DMS 273 (cell line): ENCODE data around the gene NUTF2.
A peak's percentile ranks its signal among the peaks of the same experiment; 100 is the strongest.

Experiments
- DNase-seq: peaks from one replicate; lab custom pipeline; 2025; ENCODE audit not compliant: unreplicated experiment; lab: John Stamatoyannopoulos, UW

The NUTF2 gene

DNA sequence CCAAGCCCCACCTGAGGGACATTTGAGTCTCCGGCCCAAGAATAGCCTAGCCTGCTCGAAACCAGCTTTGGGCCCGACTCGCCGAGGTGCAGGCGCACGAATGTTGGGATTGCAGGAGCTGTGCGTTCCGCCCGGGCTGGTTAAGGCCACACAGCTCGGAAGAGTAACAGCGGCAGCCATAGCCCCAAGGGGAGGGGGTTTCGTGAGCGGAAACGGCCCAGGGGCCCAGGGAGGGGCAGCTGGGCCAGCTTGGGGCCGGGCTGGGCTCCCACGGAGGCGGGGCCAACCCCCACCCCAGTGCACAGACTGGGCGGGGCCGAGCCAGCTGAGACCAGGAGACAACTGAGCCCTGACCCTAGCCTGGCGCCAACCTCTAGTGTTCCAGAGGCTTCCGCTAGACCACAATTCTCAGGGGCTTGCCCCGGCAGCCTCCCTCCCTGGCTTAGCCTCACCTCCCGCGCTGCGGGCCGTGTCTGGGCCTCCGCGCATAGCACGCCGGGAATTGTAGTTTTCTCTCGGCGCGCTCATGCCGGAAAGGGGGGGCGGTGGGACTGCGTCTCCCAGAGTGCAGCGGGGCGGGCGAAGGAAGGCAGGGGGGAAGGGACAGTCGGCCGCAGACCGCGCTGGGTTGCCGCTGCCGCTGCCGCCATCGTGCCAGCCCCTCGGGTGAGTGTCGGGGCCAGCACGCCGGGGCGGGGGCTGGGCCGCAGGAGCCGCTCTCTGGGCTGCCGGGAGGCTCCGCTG is at the start of gene NUTF2:
Gene NUTF2, plus strand, starts transcription at position 614 of the 744 bp plus-strand sequence. CDS start 18,198 bp downstream, outside the sequence.
- DNase-seq, result peak; percentile 99

DNA sequence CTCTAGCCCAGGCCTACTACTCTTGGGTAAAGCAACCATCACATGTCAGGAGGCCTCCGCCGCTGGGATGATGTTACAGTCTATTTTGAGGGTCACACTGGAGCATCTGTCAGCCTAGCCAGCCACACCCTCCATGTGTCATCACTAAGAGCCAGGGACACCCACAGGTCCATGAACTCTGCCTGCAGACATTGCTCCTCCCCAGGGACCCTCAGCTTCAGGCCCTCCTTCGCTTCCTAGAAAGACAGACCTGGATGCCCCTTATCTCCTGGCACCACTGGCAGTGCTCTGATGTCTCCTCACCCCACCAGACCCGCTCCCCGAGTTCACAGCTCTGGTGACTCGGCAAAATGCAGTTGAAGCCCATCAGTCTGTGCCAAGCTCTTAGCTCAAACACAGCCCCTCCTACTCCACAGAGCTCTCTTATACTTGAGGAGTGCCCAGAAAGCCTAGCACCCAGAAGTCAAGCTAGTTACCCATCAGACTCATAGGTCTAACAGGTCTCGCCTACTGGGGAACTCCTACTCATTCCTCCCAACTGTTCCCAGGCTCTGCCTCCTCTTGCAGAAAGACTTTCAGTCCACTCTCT is 46.3 kb upstream of the NUTF2 start:
- DNase-seq, result no peak

GRCh38 chr16:67801241-67801640 is 45.5 kb upstream of the NUTF2 start:
- DNase-seq, result no peak

DNA sequence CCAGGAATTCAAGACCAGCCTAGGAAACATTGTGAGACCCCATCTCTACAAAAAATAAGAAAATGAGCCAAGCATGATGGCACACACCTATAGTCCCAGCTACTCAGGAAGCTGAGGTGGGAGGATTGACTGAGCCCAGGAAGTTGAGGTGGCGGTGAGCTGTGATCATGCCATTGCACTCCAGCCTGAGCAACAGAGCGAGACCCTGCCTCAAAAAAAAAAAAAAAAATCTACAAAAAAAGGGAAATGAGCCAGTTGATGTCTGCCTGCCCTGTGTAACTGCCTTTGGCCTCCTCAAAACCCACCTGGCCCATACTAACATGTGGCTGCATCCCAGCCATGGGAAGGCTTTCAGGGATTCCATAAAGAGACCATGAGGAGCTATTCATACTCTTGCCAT is 44.9 kb upstream of the NUTF2 start:
- no peak for DNase-seq

DNA sequence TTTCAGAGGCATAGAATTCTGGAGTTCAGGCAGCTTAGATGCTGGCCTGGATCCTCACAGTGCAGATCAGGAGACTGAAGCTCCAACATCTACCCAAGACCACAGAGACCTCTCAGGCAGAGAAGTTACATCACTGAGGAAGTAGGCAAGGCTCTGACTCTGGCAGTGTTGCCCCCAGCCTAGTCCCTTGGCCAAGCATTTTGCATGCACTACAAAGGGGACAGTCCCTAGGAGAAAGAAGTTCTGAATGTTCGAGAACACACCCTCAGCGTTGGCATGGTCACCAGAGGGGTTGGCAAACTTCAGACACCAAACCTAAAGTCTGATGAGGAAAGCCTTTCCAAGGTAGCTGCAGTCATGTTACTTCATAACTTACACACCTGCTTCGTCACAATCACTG is 42.8 kb upstream of the NUTF2 start:
- no peak for DNase-seq

DNA sequence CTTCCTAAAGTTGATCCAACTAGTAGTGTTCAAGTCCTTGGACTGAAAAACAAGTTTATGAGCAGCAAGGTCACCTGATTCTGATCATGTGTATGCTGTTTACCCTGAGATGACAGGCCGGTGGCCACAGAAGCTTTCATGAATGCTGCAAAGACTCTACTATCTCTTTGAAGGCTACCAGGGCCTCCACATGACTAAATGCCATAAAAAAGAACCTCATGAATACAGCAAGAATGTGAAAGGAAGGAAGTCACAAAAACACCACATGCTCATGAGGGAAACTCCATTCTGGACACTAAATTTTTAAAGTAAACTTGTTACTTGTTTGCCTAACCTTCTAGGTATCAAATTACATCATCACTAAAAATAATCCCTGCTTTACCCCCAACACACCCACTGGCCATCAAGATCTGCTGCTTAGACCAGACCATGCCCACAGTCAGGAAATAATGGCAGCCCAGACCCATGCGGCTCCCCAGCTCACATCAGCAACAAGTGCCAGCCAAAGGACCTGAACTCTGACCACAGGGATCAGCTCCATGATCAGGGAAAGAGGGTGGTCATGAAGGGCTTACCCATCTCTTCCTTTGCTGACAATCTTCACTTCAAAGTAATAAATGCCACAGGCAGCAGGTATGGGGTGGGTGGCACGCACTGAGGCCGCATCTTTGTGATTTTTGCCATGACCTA is 41.7 kb upstream of the NUTF2 start:
- DNase-seq, result no peak

GRCh38 chr16:67805718-67806427 is 40.9 kb upstream of the NUTF2 start:
- DNase-seq, result peak; percentile 55

- DNase-seq, result peak; percentile 99
Measured at GRCh38 chr16:67806428-67807147, 40.1 kb upstream of the NUTF2 start, which contains the start of the genes RANBP10 and TSNAXIP1. TSS of gene RANBP10 (minus strand) at chr16:67806560. CDS start at chr16:67806536, 24 bp downstream. TSS of gene TSNAXIP1 (plus strand) at chr16:67806889. CDS start at chr16:67807150, 261 bp downstream.

DNA sequence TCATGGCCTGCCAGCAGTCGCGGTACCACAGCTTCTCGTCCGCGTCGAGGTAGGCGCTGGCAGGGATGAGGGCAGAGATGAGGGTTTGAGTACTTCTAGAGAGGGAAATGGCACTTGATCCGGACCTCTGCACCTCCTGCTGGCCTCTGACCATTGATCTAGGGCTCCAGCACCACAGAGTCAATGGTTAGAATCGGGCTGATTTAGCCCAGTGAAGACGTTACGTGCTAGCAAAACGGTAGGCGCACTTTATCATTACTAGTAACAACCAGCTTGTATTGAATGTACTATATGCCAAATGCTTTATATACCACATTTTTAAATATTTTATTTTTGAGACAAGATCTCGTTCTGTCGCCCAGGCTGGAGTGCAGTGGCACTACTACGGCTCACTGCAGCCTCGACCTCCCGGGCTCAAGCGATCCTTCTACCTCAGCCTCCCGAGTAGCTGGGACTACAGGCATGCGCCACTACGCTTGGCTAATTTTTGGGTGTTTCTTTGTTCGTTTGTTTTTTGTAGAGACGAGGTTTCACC is 39.5 kb upstream of the NUTF2 start:
- no peak for DNase-seq

DNA sequence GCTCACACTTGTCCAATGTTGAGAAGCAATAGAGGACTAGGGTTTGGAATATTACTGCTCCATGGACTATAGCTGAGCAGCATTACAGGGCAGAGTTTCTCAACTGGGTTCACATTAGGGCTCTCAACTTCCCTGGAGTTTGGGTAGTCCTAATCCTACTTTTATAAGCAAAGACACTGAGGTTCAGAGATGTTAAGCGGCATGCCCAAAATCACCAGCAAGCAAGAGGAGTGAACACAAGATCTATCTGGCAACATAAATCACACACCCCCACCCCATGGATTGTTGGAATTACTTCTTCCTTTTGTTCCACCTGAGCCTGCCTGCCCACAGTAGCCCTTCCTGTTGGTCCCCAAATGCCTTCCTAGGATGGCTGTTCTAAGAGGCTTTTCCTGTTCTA is 34.8 kb upstream of the NUTF2 start:
- DNase-seq, result no peak

DNA sequence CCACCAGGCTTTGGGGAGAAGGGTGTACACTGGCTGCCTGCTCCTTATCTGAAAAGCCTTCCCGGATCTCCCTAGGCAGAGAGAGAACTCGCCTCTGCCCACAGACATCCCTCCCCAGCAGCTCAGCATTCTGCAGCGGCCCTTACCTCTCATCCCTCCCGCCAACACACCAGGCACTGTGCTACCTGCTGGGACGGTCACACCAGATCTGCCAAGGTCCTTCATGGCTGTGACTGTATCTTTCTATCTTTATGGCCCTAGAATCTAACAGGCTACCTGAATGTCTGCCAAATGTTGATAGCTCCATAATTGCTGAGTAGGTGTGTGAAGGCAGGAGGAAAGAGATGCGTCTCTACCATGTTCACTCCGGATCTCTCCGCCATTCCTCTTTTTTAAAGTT is 32.2 kb upstream of the NUTF2 start:
- no peak for DNase-seq

DNA sequence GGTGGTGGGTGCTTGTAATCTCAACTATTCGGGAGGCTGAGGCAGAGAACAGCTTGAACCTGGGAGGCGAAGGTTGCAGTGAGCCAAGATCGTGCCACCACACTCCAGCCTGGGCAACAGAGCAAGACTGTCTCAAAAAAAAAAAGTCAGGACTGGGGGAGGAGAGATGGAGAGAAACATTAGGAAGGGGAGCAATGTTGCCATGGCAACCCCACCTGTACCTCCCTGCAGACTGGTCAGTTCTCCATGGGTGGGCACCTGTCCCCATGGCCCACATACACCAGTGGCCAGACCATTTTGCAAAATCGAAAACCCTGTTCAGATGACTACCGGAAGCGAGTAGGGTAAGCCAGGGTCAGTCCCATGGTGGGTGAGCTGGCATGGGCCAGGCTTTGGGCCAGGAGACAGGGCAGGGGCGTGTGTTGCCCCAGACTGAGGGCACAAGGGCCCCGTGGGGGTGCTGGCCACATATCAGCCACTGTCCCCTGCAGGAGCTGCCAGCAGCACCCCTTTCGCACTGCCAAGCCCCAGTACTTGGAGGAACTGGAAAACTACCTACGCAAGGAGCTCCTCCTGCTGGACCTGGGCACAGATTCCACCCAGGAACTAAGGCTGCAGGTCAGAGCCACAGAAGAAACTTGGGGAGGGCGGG is 26.0 kb upstream of the NUTF2 start:
- no peak for DNase-seq

DNA sequence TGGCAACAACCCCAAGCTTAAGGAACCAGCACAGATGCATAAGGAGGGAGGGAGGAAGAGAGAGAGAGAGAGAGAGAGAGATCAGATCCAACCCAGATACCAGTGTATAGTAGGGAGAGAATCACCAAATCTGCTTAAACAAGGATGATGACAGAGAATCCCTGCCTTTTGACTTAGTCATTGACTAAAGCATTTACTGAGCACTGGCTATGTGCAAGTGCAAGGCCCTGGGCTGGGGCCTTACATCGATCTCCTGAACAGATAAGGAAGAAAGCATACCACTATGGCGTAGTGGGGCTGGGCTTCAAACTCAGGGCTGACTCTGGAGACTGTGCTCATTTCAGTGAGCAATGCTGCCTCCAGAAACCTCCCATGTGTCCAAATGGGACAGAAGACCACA is 24.2 kb upstream of the NUTF2 start:
- DNase-seq, result no peak

- no peak for DNase-seq
Measured at GRCh38 chr16:67825119-67825518, 21.6 kb upstream of the NUTF2 start.

DNA sequence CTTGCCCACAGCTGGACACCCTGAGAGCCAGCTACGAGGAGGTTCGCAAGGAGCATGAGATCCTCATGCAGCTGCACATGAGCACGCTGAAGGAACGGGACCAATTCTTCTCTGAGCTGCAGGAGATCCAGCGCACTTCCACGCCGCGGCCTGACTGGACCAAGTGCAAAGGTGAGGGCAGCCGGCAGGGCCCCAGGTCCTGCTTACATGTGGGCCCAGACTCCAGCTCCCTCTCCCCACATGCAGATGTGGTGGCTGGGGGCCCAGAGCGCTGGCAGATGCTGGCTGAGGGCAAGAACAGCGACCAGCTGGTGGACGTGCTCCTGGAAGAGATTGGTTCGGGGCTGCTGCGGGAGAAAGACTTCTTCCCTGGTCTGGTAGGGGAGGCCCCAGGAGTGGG is 20.8 kb upstream of the NUTF2 start:
- DNase-seq, result no peak

DNA sequence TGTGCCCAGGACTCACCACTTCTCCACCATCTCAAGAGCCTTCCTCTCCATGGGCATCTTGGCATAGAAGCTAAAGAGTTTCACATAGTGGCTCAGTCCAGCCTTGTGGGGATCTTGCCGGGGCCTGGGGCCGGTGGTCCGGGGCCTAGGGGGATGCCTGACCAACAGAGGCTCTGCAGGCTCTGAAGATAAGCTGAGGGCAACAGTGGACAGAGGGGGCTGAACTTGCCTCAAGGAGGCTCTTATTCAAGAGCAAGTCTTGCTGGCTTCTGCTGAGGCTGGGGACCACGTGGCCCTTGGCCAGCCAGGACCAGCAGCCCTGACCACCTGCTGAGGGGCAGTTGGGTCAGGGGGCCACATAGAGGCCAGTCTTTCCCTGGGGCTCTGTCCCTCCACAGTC is 18.1 kb upstream of the NUTF2 start:
- DNase-seq, result no peak

DNA sequence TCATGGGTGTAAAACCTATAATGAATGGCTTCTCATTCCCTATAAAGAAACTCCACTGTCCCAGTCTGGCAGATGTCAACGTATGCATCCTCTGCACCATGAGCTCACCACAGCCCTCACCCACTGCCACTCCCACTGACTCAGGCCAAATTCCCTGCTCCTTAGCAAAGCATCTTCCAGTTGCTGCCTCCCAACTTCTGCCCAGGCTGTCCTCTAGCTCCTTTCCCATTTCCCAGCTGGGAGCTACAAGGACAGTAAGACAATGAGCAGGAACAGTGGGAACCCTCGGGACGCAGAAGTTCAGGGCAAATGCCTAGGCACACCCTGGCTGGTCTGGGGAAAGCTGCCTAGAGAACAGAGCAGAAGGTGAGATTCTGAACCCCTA is 13.7 kb upstream of the NUTF2 start:
- DNase-seq, result peak; percentile 51

GRCh38 chr16:67833415-67834241 is 13.1 kb upstream of the NUTF2 start:
- peak; percentile 97 for DNase-seq

DNA sequence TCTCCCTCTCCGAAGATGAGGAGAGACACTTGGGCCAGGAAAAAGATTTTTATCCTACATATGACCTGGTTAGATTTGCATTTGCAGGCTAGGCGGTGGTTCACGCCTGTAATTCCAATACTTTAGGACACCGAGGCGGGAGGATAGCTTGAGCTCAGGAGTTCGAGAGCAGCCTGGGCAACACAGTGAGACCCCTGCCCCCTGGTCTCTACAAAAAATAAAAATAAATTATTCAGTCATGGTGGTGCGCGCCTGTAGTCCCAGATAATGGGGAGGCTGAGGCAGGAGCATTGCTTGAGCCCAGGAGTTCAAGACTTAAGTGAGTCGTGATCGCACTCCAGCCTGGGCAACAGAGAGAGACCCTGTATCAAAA is 12.5 kb upstream of the NUTF2 start:
- DNase-seq, result no peak
